ENCODE data around the gene OTOR. TPM values are rescaled to one million over a fixed set of nuclear protein-coding genes. Genes with fewer than 3 reads are reported as not detected.

Gene OTOR
- total and polyA plus RNA-seq, 2 of the 8 experiments (the other 6 are each of a cell fraction or from before 2014, with no cell fraction given), result not detected

GRCh38 chr20:16709017-16709416 is 39.1 kb upstream of the OTOR start (continued):
- TF ChIP-seq, protein P1, sequence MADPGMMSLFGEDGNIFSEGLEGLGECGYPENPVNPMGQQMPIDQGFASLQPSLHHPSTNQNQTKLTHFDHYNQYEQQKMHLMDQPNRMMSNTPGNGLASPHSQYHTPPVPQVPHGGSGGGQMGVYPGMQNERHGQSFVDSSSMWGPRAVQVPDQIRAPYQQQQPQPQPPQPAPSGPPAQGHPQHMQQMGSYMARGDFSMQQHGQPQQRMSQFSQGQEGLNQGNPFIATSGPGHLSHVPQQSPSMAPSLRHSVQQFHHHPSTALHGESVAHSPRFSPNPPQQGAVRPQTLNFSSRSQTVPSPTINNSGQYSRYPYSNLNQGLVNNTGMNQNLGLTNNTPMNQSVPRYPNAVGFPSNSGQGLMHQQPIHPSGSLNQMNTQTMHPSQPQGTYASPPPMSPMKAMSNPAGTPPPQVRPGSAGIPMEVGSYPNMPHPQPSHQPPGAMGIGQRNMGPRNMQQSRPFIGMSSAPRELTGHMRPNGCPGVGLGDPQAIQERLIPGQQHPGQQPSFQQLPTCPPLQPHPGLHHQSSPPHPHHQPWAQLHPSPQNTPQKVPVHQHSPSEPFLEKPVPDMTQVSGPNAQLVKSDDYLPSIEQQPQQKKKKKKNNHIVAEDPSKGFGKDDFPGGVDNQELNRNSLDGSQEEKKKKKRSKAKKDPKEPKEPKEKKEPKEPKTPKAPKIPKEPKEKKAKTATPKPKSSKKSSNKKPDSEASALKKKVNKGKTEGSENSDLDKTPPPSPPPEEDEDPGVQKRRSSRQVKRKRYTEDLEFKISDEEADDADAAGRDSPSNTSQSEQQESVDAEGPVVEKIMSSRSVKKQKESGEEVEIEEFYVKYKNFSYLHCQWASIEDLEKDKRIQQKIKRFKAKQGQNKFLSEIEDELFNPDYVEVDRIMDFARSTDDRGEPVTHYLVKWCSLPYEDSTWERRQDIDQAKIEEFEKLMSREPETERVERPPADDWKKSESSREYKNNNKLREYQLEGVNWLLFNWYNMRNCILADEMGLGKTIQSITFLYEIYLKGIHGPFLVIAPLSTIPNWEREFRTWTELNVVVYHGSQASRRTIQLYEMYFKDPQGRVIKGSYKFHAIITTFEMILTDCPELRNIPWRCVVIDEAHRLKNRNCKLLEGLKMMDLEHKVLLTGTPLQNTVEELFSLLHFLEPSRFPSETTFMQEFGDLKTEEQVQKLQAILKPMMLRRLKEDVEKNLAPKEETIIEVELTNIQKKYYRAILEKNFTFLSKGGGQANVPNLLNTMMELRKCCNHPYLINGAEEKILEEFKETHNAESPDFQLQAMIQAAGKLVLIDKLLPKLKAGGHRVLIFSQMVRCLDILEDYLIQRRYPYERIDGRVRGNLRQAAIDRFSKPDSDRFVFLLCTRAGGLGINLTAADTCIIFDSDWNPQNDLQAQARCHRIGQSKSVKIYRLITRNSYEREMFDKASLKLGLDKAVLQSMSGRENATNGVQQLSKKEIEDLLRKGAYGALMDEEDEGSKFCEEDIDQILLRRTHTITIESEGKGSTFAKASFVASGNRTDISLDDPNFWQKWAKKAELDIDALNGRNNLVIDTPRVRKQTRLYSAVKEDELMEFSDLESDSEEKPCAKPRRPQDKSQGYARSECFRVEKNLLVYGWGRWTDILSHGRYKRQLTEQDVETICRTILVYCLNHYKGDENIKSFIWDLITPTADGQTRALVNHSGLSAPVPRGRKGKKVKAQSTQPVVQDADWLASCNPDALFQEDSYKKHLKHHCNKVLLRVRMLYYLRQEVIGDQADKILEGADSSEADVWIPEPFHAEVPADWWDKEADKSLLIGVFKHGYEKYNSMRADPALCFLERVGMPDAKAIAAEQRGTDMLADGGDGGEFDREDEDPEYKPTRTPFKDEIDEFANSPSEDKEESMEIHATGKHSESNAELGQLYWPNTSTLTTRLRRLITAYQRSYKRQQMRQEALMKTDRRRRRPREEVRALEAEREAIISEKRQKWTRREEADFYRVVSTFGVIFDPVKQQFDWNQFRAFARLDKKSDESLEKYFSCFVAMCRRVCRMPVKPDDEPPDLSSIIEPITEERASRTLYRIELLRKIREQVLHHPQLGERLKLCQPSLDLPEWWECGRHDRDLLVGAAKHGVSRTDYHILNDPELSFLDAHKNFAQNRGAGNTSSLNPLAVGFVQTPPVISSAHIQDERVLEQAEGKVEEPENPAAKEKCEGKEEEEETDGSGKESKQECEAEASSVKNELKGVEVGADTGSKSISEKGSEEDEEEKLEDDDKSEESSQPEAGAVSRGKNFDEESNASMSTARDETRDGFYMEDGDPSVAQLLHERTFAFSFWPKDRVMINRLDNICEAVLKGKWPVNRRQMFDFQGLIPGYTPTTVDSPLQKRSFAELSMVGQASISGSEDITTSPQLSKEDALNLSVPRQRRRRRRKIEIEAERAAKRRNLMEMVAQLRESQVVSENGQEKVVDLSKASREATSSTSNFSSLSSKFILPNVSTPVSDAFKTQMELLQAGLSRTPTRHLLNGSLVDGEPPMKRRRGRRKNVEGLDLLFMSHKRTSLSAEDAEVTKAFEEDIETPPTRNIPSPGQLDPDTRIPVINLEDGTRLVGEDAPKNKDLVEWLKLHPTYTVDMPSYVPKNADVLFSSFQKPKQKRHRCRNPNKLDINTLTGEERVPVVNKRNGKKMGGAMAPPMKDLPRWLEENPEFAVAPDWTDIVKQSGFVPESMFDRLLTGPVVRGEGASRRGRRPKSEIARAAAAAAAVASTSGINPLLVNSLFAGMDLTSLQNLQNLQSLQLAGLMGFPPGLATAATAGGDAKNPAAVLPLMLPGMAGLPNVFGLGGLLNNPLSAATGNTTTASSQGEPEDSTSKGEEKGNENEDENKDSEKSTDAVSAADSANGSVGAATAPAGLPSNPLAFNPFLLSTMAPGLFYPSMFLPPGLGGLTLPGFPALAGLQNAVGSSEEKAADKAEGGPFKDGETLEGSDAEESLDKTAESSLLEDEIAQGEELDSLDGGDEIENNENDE (IDR thresholded peaks at IDR 0.05; ENCODE audit: insufficient replicate concordance, low read length), result no peak
- TF ChIP-seq CHD2 (IDR thresholded peaks at IDR 0.05; ENCODE audit: low read length) (no peak), HDAC2 (IDR thresholded peaks at IDR 0.05; ENCODE audit: borderline replicate concordance in 1 of 2, low read depth in 2 of 2, low read length in 2 of 2) (no peak), KDM1A (IDR thresholded peaks at IDR 0.05; ENCODE audit: borderline replicate concordance, low read length) (no peak), ATF3 (IDR thresholded peaks at IDR 0.05; ENCODE audit: insufficient read depth, low read depth, low read length) (no peak)

Measured in H1 (cell line).